A673 (cell line): ENCODE measurements around the gene ADM2. TPM values are rescaled to one million over a fixed set of nuclear protein-coding genes. Genes with fewer than 3 reads are reported as not detected.

ENCODE experiments used
- BruUV-seq: library from RNA; stranded (reverse); fragments of 400-500 nt; replicated peaks from 2 replicates; lab custom pipeline; 2021; lab: Mats Ljungman, UMichigan
- CTCF ChIA-PET: fragments of 300-600 bp; sonication (Branson Sonifier 250); formaldehyde crosslinking; loops from one replicate; lab custom pipeline; 2022; ENCODE audit warnings: antibody characterized with exemption; lab: Charles Lee
- POLR2A ChIA-PET: fragments of 300-600 bp; sonication (Branson Sonifier 250); formaldehyde crosslinking; loops from one replicate; lab custom pipeline; 2022; ENCODE audit warnings: antibody characterized with exemption; ENCODE audit not compliant: low non-redundant PET; lab: Charles Lee
- DNase-seq: peaks from one replicate; pipeline ENCODE4 v3.0.0-alpha.2; 2015; ENCODE audit warnings: low spot score
- H3K27ac ChIP-seq: fragments of 200-600 bp; sonication (generic); 2 replicates; pipeline ENCODE4 v1.5.1; 2016; ENCODE audit warnings: mixed run types, low read depth, mild to moderate bottlenecking, mixed read lengths, antibody characterized with exemption, low read length; ENCODE audit not compliant: poor library complexity, severe bottlenecking
- H3K27me3 ChIP-seq: fragments of 200-600 bp; sonication (generic); replicated peaks from 2 replicates; pipeline ENCODE4 v1.6.1; 2017; ENCODE audit warnings: mixed run types, low read depth, mild to moderate bottlenecking, mixed read lengths, antibody characterized with exemption, low read length; ENCODE audit not compliant: insufficient read depth, poor library complexity
- H3K36me3 ChIP-seq: fragments of 200-600 bp; sonication (generic); 2 replicates; pipeline ENCODE4 v1.6.1; 2016; ENCODE audit warnings: mixed run types, mild to moderate bottlenecking, mixed read lengths, antibody characterized with exemption, low read length; ENCODE audit not compliant: insufficient read depth, poor library complexity, severe bottlenecking
- H3K4me1 ChIP-seq: fragments of 200-600 bp; sonication (generic); 2 replicates; pipeline ENCODE4 v1.6.1; 2017; ENCODE audit warnings: mixed run types, mild to moderate bottlenecking, mixed read lengths, antibody characterized with exemption, low read length; ENCODE audit not compliant: insufficient read depth, poor library complexity, severe bottlenecking
- H3K4me3 ChIP-seq: fragments of 200-600 bp; sonication (generic); 2 replicates; pipeline ENCODE4 v1.5.1; 2016; ENCODE audit warnings: low read depth, mixed run types, mild to moderate bottlenecking, mixed read lengths, low read length; ENCODE audit not compliant: poor library complexity, severe bottlenecking
- H3K9me3 ChIP-seq: fragments of 200-600 bp; sonication (generic); 2 replicates; pipeline ENCODE4 v1.6.1; 2016; ENCODE audit warnings: mixed run types, low read depth, mild to moderate bottlenecking, mixed read lengths, antibody characterized with exemption, low read length; ENCODE audit not compliant: poor library complexity, severe bottlenecking
- EZH2 ChIP-seq: fragments of 200-600 bp; sonication (generic); IDR thresholded peaks from 2 replicates; pipeline ENCODE4 v1.6.1; 2017; ENCODE audit warnings: borderline replicate concordance, low read depth, mild to moderate bottlenecking, mixed read lengths, antibody characterized with exemption, low read length; ENCODE audit not compliant: poor library complexity, severe bottlenecking
- intact Hi-C: fragments of 100-400 bp; cut with micrococcal nuclease; formaldehyde crosslinking; loops from one replicate; pipeline ENCODE4 v1.10.0; 2022; ENCODE audit not compliant: unreplicated experiment
- total RNA-seq: library from RNA; stranded (reverse); gene quantifications from 2 replicates; pipeline ENCODE4 v1.2.3, GENCODE V29; 2021
- TF ChIP-seq, protein P1 (sequence below): fragments of 300-800, 200-600 bp; sonication (generic); conservative IDR thresholded peaks from 2 replicates; pipeline ENCODE4 v1.5.1; 2017; ENCODE audit warnings: low read depth, mild to moderate bottlenecking, antibody characterized with exemption, low read length, moderate library complexity, mixed read lengths

Gene ADM2
- total RNA-seq, 1 experiment from 2014 or later, result 5.4 TPM

GRCh38 chr22:50446708-50447575 lies 34.4 kb upstream of the ADM2 start:
- intact Hi-C loops, result no loop called here
- H3K27me3 ChIP-seq, result no peaks in the 10 kb centered on the region
- BruUV-seq, result no TSS peak
- no peaks in the 10 kb centered on the region for H3K4me1 ChIP-seq
- TF ChIP-seq EZH2, result no peak
- TF ChIP-seq, protein P1, sequence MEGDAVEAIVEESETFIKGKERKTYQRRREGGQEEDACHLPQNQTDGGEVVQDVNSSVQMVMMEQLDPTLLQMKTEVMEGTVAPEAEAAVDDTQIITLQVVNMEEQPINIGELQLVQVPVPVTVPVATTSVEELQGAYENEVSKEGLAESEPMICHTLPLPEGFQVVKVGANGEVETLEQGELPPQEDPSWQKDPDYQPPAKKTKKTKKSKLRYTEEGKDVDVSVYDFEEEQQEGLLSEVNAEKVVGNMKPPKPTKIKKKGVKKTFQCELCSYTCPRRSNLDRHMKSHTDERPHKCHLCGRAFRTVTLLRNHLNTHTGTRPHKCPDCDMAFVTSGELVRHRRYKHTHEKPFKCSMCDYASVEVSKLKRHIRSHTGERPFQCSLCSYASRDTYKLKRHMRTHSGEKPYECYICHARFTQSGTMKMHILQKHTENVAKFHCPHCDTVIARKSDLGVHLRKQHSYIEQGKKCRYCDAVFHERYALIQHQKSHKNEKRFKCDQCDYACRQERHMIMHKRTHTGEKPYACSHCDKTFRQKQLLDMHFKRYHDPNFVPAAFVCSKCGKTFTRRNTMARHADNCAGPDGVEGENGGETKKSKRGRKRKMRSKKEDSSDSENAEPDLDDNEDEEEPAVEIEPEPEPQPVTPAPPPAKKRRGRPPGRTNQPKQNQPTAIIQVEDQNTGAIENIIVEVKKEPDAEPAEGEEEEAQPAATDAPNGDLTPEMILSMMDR, result no peak
- DNase-seq, result no peak
- H3K36me3 ChIP-seq, result peaks cover 48% of the 10 kb centered on the region
- ChIA-PET CTCF (no interaction called here), POLR2A (no interaction called here)
- H3K4me3 ChIP-seq, result no peak overlapping the region
- no peak overlapping the region for H3K27ac ChIP-seq
- H3K9me3 ChIP-seq, result no peaks in the 10 kb centered on the region

DNA sequence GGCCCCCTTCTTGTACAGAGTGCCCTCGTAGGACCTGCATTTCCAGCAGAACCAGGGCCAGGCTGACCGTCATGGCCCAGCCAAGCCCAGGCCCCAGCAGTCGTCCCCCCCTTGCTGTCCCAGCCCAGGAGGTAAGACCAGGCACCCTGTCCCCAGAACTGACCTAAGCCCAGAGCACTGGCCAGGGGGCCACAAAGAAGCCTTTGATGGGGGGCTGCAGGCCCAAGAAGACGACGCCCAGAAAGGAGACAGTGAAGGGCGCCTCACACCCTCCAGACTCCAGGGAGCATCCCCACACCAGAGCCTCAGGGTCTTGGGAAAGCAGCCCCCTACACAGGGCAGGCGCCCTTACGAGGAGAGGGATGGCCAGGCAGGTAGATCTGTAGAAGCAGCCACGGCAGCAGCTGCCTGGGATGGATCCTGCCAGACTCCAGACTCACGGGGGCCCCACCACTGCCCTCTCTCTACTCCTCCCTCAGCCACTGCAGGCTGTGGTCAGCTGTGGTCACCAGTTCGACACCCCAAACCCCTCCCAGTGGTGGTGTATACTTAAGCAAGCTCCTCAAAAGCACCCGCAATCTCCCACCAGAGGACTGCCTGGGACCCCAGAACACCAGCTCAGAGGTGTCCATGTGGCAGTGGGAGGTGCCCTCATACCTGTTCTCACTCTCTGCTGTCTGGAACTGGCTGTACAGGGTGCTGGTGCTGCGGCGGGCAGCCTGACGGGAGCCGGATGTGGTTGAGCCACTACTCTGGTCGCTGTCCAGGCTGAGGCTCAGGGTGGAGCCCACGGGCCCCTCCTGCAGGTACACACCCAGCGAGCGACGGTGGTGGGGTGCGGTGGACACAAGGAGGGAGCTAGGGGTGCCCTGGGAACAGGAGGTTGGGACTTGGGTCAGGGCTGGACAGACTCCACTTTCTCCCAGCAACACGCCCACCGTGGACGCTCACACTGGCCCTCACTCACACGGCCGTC lies 33.5 kb upstream of the ADM2 start:
- Histone ChIP-seq H3K4me3 (no peak overlapping the region), H3K36me3 (peaks cover 46% of the 10 kb centered on the region), H3K4me1 (no peaks in the 10 kb centered on the region), H3K27me3 (no peaks in the 10 kb centered on the region), H3K9me3 (no peaks in the 10 kb centered on the region), H3K27ac (no peak overlapping the region)
- TF ChIP-seq, protein P1, result no peak
- no peak for TF ChIP-seq EZH2
- ChIA-PET POLR2A (no interaction called here), CTCF (no interaction called here)
- no TSS peak for BruUV-seq
- DNase-seq, result no peak
- intact Hi-C loops, result no loop called here

DNA sequence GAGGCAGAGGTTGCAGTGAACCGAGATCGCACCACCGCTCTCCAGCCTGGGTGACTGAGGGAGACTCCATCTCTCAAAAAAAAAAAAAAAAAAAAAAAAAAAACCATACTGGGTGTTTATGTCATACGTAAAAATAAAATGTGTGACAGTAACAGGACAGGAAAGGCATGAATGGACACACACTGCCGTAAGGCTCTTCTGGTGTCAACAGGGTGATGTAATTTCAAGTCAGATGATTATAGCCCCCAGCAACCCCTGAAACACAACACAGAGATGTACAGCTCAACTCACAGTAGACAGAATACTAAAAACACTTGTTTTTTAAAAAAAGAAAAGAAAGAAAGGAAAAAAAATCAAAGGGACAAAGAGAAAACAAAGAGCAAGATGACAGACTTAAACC lies 28.7 kb upstream of the ADM2 start:
- no peak for DNase-seq
- Histone ChIP-seq H3K27ac (no peak overlapping the region), H3K4me1 (no peaks in the 10 kb centered on the region), H3K36me3 (peaks cover 28% of the 10 kb centered on the region), H3K9me3 (no peaks in the 10 kb centered on the region), H3K27me3 (no peaks in the 10 kb centered on the region), H3K4me3 (no peak overlapping the region)
- intact Hi-C loops, result no loop called here
- BruUV-seq, result no TSS peak
- POLR2A ChIA-PET, result interaction anchor here (0.7 kb wide), 1 partner anchor 75 kb away, joined by 9 read pairs; no protein-coding TSS in a partner anchor
- TF ChIP-seq, protein P1, result no peak
- TF ChIP-seq EZH2, result no peak
- CTCF ChIA-PET, result interaction anchor here (0.6 kb wide), 1 partner anchor 48 kb away, joined by 7 read pairs; no protein-coding TSS in a partner anchor
